Endometrial microvascular endothelial cells (primary cell): Measurements from ENCODE around the gene MYMX. TPM values are rescaled to one million over a fixed set of nuclear protein-coding genes. Genes with fewer than 3 reads are reported as not detected.
"Not testable (repeated sequence)": the region's sequence is repeated elsewhere in the genome, so short reads cannot be mapped to it uniquely, and the experiment has no call there.

Experiments used
- in situ Hi-C: cut with HindIII; loops from 2 replicates; pipeline ENCODE4 v1.10.0; 2017; ENCODE audit warnings: low sequenced_read_pairs, low pct_unique_long_range_greater_than_20kb; ENCODE audit errors: inconsistent ontology term
- total RNA-seq: library from RNA; depleted of rRNA; stranded (reverse); fragments of >200 nt; gene quantifications from one replicate; pipeline ENCODE4 v1.2.3, GENCODE V29; 2015; ENCODE audit errors: inconsistent ontology term

Gene MYMX
- total RNA-seq, 1 donor from 2014 or later = not detected

DNA sequence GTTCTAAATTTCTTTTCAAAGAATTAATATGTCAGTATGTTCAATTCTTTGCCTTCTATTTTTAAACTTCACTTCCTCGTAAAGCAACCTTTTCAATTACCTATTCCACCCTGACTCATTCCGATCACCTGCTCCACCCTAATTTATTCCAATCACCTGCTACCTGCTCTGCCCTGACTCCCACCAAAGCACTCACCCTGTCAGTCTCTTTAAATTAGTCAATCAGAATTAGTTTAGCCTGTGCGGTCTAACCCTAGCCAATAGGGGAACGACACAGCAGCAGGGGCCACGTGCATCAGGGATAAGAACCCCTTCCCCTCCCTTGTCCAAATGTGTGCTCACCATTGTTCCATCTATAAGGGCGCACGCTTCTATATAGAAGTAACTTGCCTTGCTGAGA, 31.4 kb upstream of the MYMX start:
- in situ Hi-C loops = not testable (repeated sequence)

- in situ Hi-C loops = no loop called here
Measured at GRCh38 chr6:44185953-44186634, 30.6 kb upstream of the MYMX start.

DNA sequence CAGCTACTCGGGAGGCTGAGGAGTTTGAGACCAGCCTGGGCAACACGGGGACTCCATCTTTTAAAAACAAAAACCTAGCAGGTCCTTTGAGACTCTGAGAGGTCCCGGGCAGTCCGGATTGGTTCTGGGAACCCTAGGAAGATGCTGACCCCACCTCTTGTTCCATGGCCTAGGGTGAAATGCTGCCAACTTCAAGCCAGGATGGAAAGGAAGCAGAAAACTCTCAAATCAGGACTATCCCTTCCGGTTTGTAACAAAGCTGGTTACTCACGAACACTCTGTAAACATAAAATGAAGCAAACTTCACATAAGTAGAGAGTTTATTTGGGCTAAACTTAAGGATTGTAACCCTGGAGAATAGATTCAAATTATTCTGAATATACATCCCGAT, 30.1 kb upstream of the MYMX start:
- in situ Hi-C loops = no loop called here

- in situ Hi-C loops = no loop called here
Measured at GRCh38 chr6:44188819-44189218, 27.9 kb upstream of the MYMX start.

- in situ Hi-C loops = no loop called here
Measured at GRCh38 chr6:44189257-44189656, 27.5 kb upstream of the MYMX start.

DNA sequence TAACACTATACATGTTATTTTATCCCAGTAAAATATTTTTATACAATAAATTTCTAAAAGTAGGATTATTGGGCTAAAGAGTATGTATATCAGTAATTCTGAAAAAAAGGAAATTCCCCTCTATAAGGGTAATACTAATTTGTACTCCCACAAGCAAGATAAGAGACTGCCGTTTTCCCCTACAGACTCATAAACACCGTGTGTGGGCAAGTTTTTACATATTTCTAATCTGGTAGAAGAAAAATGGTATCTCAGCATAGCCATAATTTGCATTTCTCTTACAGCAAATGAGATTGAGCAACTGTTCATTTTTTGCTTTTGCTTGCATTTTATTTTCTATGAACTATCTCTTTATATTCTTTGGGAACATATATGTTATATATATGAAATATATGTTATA, 26.0 kb upstream of the MYMX start:
- in situ Hi-C loops = no loop called here

GRCh38 chr6:44192428-44193041, 24.2 kb upstream of the MYMX start:
- in situ Hi-C loops = no loop called here

DNA sequence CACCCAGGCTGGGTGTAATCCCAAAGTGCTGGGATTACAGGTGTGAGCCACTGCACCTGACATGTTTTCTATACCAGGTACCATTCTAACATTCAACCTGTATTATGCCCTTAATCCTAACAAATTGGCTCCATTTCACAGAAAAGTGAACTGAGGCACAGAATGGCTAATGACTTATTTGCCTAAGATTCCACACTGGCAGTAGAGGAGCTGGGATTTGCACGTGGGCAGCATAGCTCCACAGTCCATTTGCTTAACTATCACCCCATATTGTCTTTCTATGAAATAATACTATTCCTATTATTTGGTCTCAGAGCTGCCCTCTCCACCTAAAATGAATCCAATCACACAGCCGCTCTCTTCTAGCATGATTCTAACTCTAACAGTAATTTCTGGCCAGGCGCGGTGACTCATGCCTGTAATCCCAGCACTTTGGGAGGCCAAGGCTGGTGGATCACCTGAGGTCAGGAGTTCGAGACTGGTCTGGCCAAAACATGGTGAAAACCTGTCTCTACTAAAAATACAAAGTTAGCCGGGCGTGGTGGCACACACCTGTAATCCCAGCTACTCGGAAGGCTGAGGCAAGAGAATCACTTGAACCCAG, 23.3 kb upstream of the MYMX start:
- in situ Hi-C loops = no loop called here

DNA sequence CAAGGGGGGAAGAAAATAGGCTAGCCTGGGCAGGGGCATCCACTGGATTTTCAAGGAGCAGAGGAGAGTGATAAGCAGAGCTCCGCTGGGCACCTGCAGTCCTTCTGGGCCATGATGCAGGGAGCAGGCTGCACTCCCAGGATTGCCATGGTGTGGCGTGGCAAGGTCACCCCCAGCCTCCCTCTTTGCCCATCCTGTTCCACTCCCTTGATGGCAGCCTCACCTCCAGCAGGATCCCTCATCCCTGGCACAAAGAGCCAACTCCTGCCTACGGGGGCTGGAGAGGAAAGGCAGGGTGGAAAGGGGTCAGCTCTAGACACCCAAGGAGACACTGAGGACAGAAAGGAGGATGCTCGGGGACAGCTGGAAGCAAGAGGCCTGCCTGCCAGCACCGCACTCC, 22.4 kb upstream of the MYMX start:
- in situ Hi-C loops = no loop called here

GRCh38 chr6:44196351-44196750, 20.4 kb upstream of the MYMX start:
- in situ Hi-C loops = not testable (repeated sequence)

- in situ Hi-C loops = no loop called here
Measured at GRCh38 chr6:44198684-44199083, 18.0 kb upstream of the MYMX start.

GRCh38 chr6:44199883-44200282, 16.8 kb upstream of the MYMX start:
- in situ Hi-C loops = no loop called here

DNA sequence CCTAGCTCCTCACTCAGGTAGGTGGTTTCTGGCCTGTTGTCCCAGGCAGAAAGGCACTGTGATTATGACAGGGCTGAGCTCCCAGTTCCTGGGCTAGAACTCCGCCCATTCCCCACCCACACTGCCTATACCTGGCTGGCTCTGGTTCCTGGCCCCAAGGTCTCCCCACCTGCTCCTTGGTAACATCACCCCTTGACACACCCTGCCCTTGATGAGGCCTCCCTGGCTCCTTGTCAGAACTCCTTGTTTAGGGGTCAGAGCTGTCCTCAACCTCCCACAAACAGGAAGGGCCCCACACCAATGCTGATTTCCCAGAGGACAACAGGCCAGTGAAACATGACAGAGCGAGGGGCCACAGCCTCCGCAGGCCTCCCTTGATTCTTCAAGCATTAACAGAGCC, 15.5 kb upstream of the MYMX start:
- in situ Hi-C loops = no loop called here

DNA sequence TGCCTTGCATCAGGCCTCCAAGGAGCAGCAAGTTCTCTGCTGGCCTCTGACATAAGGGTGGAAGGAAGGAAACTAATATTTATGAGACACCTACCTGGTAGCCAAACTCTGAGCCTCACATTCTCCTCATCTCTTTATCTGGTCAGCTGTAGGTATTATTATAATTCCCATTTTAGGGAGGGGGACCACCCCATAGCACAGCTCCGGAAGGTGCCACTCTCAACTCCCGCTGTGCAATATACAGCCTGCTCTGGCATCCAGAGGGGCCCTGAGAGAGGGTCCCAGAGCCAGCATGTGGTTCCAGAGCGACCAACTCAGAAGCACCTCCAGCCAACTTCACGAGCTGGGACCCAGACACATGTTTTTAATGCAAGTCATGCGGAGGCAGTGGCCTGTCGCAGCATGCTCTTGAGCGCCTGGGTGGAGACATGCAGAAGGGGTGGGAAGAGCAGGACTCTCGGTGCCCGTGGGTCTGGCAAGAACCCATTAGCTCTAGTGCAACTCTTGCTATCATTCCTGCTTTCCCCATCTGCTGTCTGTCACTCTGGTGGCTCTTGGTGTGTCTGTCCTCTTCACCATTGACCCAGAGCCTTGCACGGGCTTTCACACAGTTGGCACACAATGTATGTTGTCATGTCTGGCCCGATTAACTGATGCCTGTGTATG, 15.0 kb upstream of the MYMX start:
- in situ Hi-C loops = no loop called here

DNA sequence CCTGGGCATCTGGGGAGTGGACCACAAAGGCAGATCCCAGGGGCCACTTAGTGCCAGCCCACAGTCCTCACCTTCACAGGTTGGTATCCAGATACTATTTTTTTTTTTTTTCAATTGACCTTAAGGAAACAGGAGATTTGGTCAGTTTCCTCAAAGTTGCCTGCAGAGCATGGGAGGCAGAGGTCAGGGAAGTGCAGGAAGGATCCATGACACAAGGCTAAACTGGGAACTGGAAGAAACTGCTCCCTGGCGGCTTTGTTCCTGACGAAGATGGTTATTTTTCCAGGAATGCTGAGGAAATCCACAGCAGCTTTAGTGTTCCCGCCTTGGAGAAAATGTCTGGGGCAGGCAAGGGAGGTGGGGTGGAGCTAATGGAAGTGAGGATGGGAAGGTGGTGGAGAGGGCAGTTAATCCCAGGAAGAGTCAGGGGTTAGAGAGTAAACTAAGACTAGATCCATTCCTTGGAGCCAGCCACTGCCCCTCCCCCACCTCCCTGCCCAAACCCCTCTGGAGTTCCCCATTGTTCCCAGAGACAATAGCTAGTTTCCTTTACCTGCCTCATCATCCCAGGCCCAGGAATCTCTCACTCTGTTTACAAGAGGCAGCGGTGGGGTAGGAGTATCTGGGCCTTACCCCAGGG, 14.3 kb upstream of the MYMX start:
- in situ Hi-C loops = no loop called here

DNA sequence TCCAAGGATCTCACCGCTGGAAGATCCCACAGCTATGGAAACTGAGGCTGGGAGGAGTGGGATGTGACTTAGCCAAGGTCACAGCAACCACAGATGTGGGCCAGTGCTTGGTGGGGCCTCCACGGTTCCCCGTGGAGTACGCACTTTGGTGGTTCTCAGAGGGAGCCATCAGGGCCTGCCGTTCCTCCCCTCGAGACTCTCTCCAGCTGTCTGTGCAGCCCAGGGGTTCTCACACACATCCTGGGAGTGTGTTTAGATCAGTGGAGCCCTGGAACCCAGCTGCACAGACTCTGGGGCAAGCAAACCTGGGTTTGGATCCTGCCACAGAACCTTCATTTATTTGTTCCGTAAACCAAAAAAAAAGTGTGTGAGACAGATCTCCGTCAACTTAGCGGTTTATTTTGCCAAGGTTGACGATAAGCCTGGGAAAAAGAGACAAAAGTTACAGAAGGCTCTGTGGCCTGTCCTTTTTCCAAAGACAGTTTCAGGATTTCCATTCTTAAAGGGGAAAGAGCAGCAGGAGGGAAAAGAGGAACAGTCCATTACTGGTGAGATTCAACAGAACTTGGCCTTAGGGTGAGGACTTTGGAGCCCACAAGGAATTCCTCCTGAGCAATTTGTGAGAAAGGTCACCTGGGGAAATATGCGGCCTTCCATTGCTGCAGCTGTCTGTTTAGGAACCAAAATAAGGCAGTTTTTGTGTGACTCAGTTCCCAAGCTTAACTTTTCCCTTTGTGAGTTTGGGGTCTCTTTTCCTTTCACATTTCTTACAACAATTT, 13.6 kb upstream of the MYMX start:
- in situ Hi-C loops = no loop called here

- in situ Hi-C loops = no loop called here
Measured at GRCh38 chr6:44203955-44204354, 12.8 kb upstream of the MYMX start.

- in situ Hi-C loops = no loop called here
Measured at GRCh38 chr6:44207966-44208365, 8.8 kb upstream of the MYMX start.

DNA sequence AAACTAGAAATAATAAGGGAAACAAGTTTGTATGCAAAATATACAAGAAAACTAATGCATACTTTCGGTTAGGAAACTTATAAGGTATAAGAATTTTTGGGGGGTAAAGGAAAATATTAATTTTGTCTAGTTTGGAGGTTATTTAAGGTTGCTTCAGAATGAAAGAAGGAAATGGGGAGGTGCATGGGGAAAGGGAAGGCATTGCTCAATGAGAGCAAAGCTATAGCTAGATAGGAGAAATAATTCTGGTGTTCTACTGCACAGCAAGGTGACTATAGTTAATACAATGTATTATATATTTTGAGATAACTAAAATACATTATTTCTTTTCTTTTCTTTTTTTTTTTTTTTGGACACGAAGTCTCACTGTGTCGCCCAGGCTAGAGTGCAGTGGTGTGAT, 5.4 kb upstream of the MYMX start:
- in situ Hi-C loops = no loop called here
